Gastrocnemius medialis (tissue), 4 donors: ENCODE results near the gene NIFK.

Experiments
- CTCF ChIP-seq, 5 experiments: fragments of 450-650 bp in 3 of 5; fragments of 200-600 bp in 2 of 5; sonication (generic) in 2 of 5; IDR thresholded peaks in 4 of 5; conservative IDR thresholded peaks in 1 of 5; 1 replicate in 4 of 5; 2 replicates in 1 of 5; pipeline ENCODE4 v1.5.1; 2016 to 2019; ENCODE audit warnings: antibody characterized with exemption in 5 of 5, mild to moderate bottlenecking in 3 of 5, moderate library complexity in 3 of 5
- POLR2A ChIP-seq, 2 donors: fragments of 450-650 bp; IDR thresholded peaks; one replicate each; pipeline ENCODE4 v1.6.1; 2017; ENCODE audit warnings: antibody characterized with exemption in 2 of 2, mild to moderate bottlenecking in 2 of 2, moderate library complexity in 2 of 2

GRCh38 chr2:121723316-121723715 lies 13.4 kb downstream of the NIFK start:
- TF ChIP-seq CTCF (IDR thresholded peaks at IDR 0.05 in 4 of 5, conservative IDR thresholded peaks at IDR 0.05 in 1 of 5) (no peak), POLR2A (IDR thresholded peaks at IDR 0.05) (no peak)
